CD14-positive monocyte (primary cell): ENCODE measurements around the gene CCDC15. TPM values are rescaled to one million over a fixed set of nuclear protein-coding genes. Genes with fewer than 3 reads are reported as not detected.
"Not testable (repeated sequence)": the region's sequence is repeated elsewhere in the genome, so short reads cannot be mapped to it uniquely, and the experiment has no call there.

Experiments
- DNase-seq, 3 donors: peaks; one replicate each; pipeline ENCODE4 v3.0.0-alpha.2; 2011 to 2022
- H2AFZ ChIP-seq: 2 replicates; pipeline ENCODE4 v1.6.0; 2012; ENCODE audit warnings: mild to moderate bottlenecking, low read depth, low read length, inconsistent platforms; ENCODE audit not compliant: insufficient read depth, poor library complexity, severe bottlenecking
- H3K27ac ChIP-seq, 2 donors: 1 replicate in 1 of 2; 2 replicates in 1 of 2; pipeline ENCODE4 v1.5.1; 2012 to 2013; ENCODE audit warnings: low read length in 2 of 2, control low read depth in 1 of 2, inconsistent platforms in 1 of 2, low read depth in 1 of 2, mild to moderate bottlenecking in 1 of 2
- H3K27me3 ChIP-seq, 2 donors: one replicate each; pipeline versions ENCODE4 v1.6.0 to v1.6.1; 2011 to 2013; ENCODE audit warnings: low read length in 2 of 2; ENCODE audit not compliant: control insufficient read depth in 2 of 2, insufficient read depth in 2 of 2
- H3K36me3 ChIP-seq, 2 donors: replicated peaks in 1 of 2; 1 replicate in 1 of 2; 2 replicates in 1 of 2; pipeline versions ENCODE4 v1.5.1 to v1.6.1; 2012 to 2013; ENCODE audit warnings: low read length in 2 of 2, control low read depth in 1 of 2, inconsistent platforms in 1 of 2, mild to moderate bottlenecking in 1 of 2; ENCODE audit not compliant: insufficient read depth in 2 of 2, control insufficient read depth in 1 of 2
- H3K4me1 ChIP-seq, 2 donors: 1 replicate in 1 of 2; 2 replicates in 1 of 2; pipeline versions ENCODE4 v1.5.1 to v1.6.1; 2012 to 2013; ENCODE audit warnings: low read length in 2 of 2, control low read depth in 1 of 2, inconsistent platforms in 1 of 2, mild to moderate bottlenecking in 1 of 2, moderate library complexity in 1 of 2; ENCODE audit not compliant: insufficient read depth in 2 of 2, control insufficient read depth in 1 of 2
- H3K4me2 ChIP-seq: replicated peaks from 2 replicates; pipeline ENCODE3; 2012; ENCODE audit warnings: low read length, moderate library complexity, mild to moderate bottlenecking; ENCODE audit not compliant: poor library complexity, severe bottlenecking; ENCODE audit errors: extremely low read depth
- H3K4me3 ChIP-seq, 3 experiments: fragments of 200-600 bp in 1 of 3; sonication (generic) in 1 of 3; replicated peaks in 1 of 3; 1 replicate in 2 of 3; 2 replicates in 1 of 3; pipeline ENCODE4 v1.5.1; 2011 to 2013; ENCODE audit warnings: low read length in 3 of 3, mild to moderate bottlenecking in 3 of 3, control low read depth in 2 of 3, low read depth in 2 of 3, inconsistent platforms in 1 of 3, moderate library complexity in 1 of 3
- H3K79me2 ChIP-seq: 2 replicates; pipeline ENCODE4 v1.6.0; 2012; ENCODE audit warnings: mild to moderate bottlenecking, control low read depth, inconsistent platforms, low read length, moderate library complexity; ENCODE audit not compliant: insufficient read depth
- H3K9ac ChIP-seq: 2 replicates; pipeline ENCODE4 v1.6.0; 2017; ENCODE audit warnings: low read length, mild to moderate bottlenecking; ENCODE audit not compliant: insufficient read depth, poor library complexity, severe bottlenecking
- H3K9me3 ChIP-seq, 2 donors: replicated peaks in 1 of 2; 1 replicate in 1 of 2; 2 replicates in 1 of 2; pipeline versions ENCODE4 v1.5.1 to v1.6.1; 2012 to 2013; ENCODE audit warnings: low read length in 2 of 2, control low read depth in 1 of 2; ENCODE audit not compliant: control insufficient read depth in 1 of 2, insufficient read depth in 1 of 2
- H4K20me1 ChIP-seq: 2 replicates; pipeline ENCODE4 v1.6.0; 2012; ENCODE audit warnings: mild to moderate bottlenecking, low read length, control low read depth, moderate library complexity; ENCODE audit not compliant: insufficient read depth
- H3K27ac Mint-ChIP-seq, 7 donors: one replicate each; pipeline ENCODE4 v1.8.0; 2020; ENCODE audit warnings: mild to moderate bottlenecking in 7 of 7, mixed read lengths in 7 of 7, moderate library complexity in 6 of 7, inconsistent platforms in 2 of 7
- H3K27me3 Mint-ChIP-seq, 3 donors: one replicate each; pipeline ENCODE4 v1.8.0; 2021 to 2022; ENCODE audit warnings: low read depth in 3 of 3, mild to moderate bottlenecking in 3 of 3, mixed read lengths in 3 of 3, moderate library complexity in 3 of 3, inconsistent platforms in 1 of 3
- H3K36me3 Mint-ChIP-seq, 2 donors: one replicate each; pipeline ENCODE4 v1.8.0; 2020; ENCODE audit warnings: mixed read lengths in 2 of 2, inconsistent platforms in 1 of 2, mild to moderate bottlenecking in 1 of 2
- H3K4me1 Mint-ChIP-seq: one replicate; pipeline ENCODE4 v1.8.0; 2020; ENCODE audit warnings: mild to moderate bottlenecking, mixed read lengths
- H3K4me3 Mint-ChIP-seq, 2 donors: one replicate each; pipeline ENCODE4 v1.8.0; 2020; ENCODE audit warnings: mild to moderate bottlenecking in 2 of 2, mixed read lengths in 2 of 2, moderate library complexity in 1 of 2
- H3K9me3 Mint-ChIP-seq, 7 donors: one replicate each; pipeline ENCODE4 v1.8.0; 2020 to 2022; ENCODE audit warnings: mixed read lengths in 7 of 7, mild to moderate bottlenecking in 6 of 7, moderate library complexity in 6 of 7, inconsistent platforms in 2 of 7
- WGBS: methylation state at CpG from one replicate; pipeline ENCODE4 v1.1.5; 2013; ENCODE audit warnings: missing lambda C conversion rate; ENCODE audit not compliant: insufficient coverage; 5-methylcytosine and 5-hydroxymethylcytosine counted together
- intact Hi-C, 2 donors: fragments of 100-400 bp; cut with micrococcal nuclease; formaldehyde crosslinking; loops; one replicate each; pipeline versions ENCODE4 v1.15.0 to v1.15.1; 2023
- polyA plus RNA-seq, 3 donors: library from polyadenylated mRNA; depleted of rRNA in 1 of 3; unstranded in 2 of 3; stranded (reverse) in 1 of 3; fragments of 300-500 nt in 2 of 3; fragments of >200 nt in 1 of 3; fragmentation: Illumina TruSeq in 2 of 3; gene quantifications; 1 replicate in 2 of 3; 2 replicates in 1 of 3; pipeline ENCODE4 v1.2.3, GENCODE V29; 2012 to 2021
- TF ChIP-seq, protein P1 (sequence below): fragments of 200-600 bp; IDR thresholded peaks from one replicate; pipeline ENCODE4 v1.8.0; 2022; ENCODE audit warnings: antibody characterized with exemption, mild to moderate bottlenecking

CCDC15 gene
- polyA plus RNA-seq, 3 donors = 0.24 to 0.32 (median 0.28) TPM

DNA sequence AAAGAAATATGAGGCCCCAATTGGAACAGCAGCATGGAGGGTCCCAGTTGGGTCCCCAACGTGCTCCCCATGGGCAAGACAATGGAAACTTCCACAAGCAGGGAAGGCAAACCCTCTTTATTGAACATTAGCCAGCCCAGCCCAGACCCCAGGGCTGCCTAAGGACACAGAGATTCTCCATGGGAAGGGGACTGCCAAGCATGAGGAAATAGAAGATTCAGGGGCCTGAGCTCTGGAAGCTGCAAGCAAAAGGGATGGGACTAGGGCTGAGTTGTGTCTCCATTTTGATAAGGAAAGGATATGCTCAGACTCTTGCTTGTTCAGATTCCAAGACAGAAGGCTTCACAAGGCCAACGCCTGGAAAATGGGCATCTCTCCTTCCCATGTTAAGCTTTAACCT, 134.1 kb downstream of the CCDC15 start:
- Histone ChIP-seq H3K9ac (no peak overlapping the region), H3K4me3 (no peak overlapping the region), H3K27me3 (no peaks in the 10 kb centered on the region), H3K9me3 (no peaks in the 10 kb centered on the region), H3K4me2 (no peak overlapping the region), H3K79me2 (no peaks in the 10 kb centered on the region), H2AFZ (no peak overlapping the region), H3K4me1 (no peaks in the 10 kb centered on the region), H4K20me1 (no peaks in the 10 kb centered on the region), H3K27ac (peak overlapping the region in 1 of 2 donors; percentile 26), H3K36me3 (peaks cover 53 to 69% of the 10 kb centered on the region in 2 donors)
- no peak for DNase-seq
- H3K36me3 Mint-ChIP-seq = peaks cover 78 to 87% of the 10 kb centered on the region in 2 donors
- 100% methylated on average over 1 of the region's 2 CpGs for WGBS
- TF ChIP-seq, protein P1, sequence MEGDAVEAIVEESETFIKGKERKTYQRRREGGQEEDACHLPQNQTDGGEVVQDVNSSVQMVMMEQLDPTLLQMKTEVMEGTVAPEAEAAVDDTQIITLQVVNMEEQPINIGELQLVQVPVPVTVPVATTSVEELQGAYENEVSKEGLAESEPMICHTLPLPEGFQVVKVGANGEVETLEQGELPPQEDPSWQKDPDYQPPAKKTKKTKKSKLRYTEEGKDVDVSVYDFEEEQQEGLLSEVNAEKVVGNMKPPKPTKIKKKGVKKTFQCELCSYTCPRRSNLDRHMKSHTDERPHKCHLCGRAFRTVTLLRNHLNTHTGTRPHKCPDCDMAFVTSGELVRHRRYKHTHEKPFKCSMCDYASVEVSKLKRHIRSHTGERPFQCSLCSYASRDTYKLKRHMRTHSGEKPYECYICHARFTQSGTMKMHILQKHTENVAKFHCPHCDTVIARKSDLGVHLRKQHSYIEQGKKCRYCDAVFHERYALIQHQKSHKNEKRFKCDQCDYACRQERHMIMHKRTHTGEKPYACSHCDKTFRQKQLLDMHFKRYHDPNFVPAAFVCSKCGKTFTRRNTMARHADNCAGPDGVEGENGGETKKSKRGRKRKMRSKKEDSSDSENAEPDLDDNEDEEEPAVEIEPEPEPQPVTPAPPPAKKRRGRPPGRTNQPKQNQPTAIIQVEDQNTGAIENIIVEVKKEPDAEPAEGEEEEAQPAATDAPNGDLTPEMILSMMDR = no peak
- peak overlapping the region in 4 of 7 donors; percentile 12 to 78 (median 35) for H3K27ac Mint-ChIP-seq
- H3K9me3 Mint-ChIP-seq = no peaks in the 10 kb centered on the region
- H3K4me1 Mint-ChIP-seq = peaks cover 8% of the 10 kb centered on the region
- H3K27me3 Mint-ChIP-seq = peaks cover 0 to 6% (median 5%) of the 10 kb centered on the region in 3 donors
- intact Hi-C loops = no loop called here
- H3K4me3 Mint-ChIP-seq = no peak overlapping the region

DNA sequence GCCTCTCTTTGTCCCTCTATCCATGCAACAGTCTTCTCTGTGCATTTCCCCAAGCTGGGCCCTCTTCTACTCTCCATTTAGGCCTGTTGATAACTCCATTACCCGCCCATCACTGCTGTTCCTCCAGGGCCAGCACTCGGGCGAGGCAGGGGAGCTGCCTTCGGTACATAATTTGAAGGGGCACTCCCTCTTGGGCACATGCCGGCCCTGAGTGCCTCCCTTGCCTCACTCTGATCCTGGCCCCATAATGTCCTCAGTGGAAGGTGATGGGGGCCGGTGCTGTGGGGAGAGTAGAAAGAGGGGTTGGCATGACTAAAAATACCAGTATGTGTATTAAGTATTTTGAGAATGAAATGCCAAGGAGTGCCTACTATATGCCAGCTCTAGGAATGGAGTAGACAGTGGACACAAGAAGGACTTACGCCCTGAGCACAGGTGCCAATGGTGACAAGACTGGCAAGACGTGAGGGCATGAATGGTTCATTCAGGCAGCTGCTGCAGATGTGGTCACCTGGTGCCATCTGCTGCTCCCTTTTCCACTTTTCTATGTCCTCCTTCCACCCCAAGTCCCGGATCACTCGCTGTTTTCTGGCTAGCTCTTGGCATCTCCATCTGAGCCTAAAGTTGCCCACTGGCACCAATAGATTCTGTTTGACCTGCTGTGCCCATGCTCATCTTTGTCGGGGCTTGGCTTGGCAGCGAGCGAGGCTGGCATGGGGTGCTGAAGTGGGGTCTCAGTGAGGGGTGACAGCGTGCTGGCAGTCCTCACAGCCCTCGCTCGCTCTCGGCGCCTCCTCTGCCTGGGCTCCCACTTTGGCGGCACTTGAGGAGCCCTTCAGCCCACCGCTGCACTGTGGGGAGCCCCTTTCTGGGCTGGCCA, 134.8 kb downstream of the CCDC15 start:
- no peaks in the 10 kb centered on the region for H3K9me3 ChIP-seq
- H3K9ac ChIP-seq = no peak overlapping the region
- TF ChIP-seq, protein P1 = no peak
- H3K36me3 ChIP-seq = peaks cover 47 to 66% of the 10 kb centered on the region in 2 donors
- H3K4me2 ChIP-seq = no peak overlapping the region
- no peaks in the 10 kb centered on the region for H3K4me1 ChIP-seq
- no peak overlapping the region for H3K27ac ChIP-seq
- DNase-seq = no peak
- intact Hi-C loops = no loop called here
- no peaks in the 10 kb centered on the region for H3K79me2 ChIP-seq
- H4K20me1 ChIP-seq = no peaks in the 10 kb centered on the region
- peak overlapping the region in 4 of 7 donors; percentile 14 to 78 (median 61) for H3K27ac Mint-ChIP-seq
- H3K27me3 ChIP-seq = no peaks in the 10 kb centered on the region
- H3K4me3 Mint-ChIP-seq = no peak overlapping the region
- no peaks in the 10 kb centered on the region for H3K9me3 Mint-ChIP-seq
- no peak overlapping the region for H2AFZ ChIP-seq
- peaks cover 0 to 7% (median 3%) of the 10 kb centered on the region in 3 donors for H3K27me3 Mint-ChIP-seq
- no peak overlapping the region for H3K4me3 ChIP-seq
- WGBS = 90% methylated on average over 12 of the region's 20 CpGs
- H3K4me1 Mint-ChIP-seq = peaks cover 8% of the 10 kb centered on the region
- peaks cover 74 to 82% of the 10 kb centered on the region in 2 donors for H3K36me3 Mint-ChIP-seq

DNA sequence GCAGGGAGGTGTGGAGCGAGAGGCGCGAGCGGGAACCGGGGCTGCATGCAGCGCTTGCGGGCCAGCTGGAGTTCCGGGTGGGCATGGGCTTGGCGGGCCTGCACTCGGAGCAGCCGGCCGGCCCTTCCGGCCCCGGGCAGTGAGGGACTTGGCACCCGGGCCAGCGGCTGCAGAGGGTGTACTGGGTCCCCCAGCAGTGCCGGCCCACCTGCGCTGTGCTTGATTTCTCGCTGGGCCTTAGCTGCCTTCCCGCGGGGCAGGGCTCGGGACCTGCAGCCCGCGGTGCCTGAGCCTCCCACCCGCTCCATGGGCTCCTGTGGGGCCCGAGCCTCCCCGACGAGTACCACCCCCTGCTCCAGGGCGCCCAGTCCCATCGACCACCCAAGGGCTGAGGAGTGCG, 135.5 kb downstream of the CCDC15 start:
- H3K27me3 ChIP-seq, H3K27ac Mint-ChIP-seq, H3K4me3 ChIP-seq, H3K4me1 Mint-ChIP-seq, H2AFZ ChIP-seq, H3K9me3 Mint-ChIP-seq, H3K27ac ChIP-seq, H3K9me3 ChIP-seq, H3K27me3 Mint-ChIP-seq, H3K4me2 ChIP-seq, H3K9ac ChIP-seq, intact Hi-C loops, H4K20me1 ChIP-seq, H3K4me1 ChIP-seq, DNase-seq, H3K79me2 ChIP-seq, H3K4me3 Mint-ChIP-seq: not testable (repeated sequence)
- H3K36me3 ChIP-seq = peaks cover 40 to 63% of the 10 kb centered on the region in 2 donors
- 95% methylated on average over 28 of the region's 31 CpGs for WGBS
- H3K36me3 Mint-ChIP-seq = peaks cover 70 to 77% of the 10 kb centered on the region in 2 donors
